K562 (cell line): ENCODE results near the gene HGS. TPM values are rescaled to one million over a fixed set of nuclear protein-coding genes. Genes with fewer than 3 reads are reported as not detected.

Experiments used
- CEBPZ ChIP-seq: fragments of 150-350 bp; IDR thresholded peaks from 2 replicates; pipeline ENCODE4 v1.6.1; 2014; ENCODE audit warnings: low read depth, mild to moderate bottlenecking, low read length, borderline replicate concordance
- E4F1 ChIP-seq: fragments of 250-450 bp; sonication (Bioruptor Pico); IDR thresholded peaks from 2 replicates; pipeline ENCODE4 v1.5.0; 2021; ENCODE audit warnings: mild to moderate bottlenecking, borderline replicate concordance
- ELK1 ChIP-seq: sonication (generic); formaldehyde crosslinking; IDR thresholded peaks from 2 replicates; pipeline ENCODE4 v1.8.1; 2022; ENCODE audit warnings: missing genetic modification reagents
- ETV5 ChIP-seq: sonication (generic); formaldehyde crosslinking; IDR thresholded peaks from 2 replicates; pipeline ENCODE4 v1.4.0; 2020; ENCODE audit warnings: low read depth, mild to moderate bottlenecking, missing genetic modification reagents
- GABPB2 ChIP-seq: fragments of 250-450 bp; sonication (Bioruptor Pico); conservative IDR thresholded peaks from 2 replicates; pipeline ENCODE4 v1.5.1; 2021; ENCODE audit warnings: mild to moderate bottlenecking
- POLR2AphosphoS2 ChIP-seq: IDR thresholded peaks from 2 replicates; pipeline ENCODE4 v1.6.1; 2012; ENCODE audit warnings: low read length, improper control_type of control experiment
- SMC3 ChIP-seq: conservative IDR thresholded peaks from 2 replicates; pipeline ENCODE4 v1.6.1; 2011; ENCODE audit warnings: low read depth, low read length, improper control_type of control experiment; ENCODE audit not compliant: insufficient read depth
- STAT5A ChIP-seq: IDR thresholded peaks from 2 replicates; pipeline ENCODE4 v1.6.1; 2012; ENCODE audit warnings: low read length, inconsistent platforms, borderline replicate concordance
- TAF7 ChIP-seq: fragments of 450-650 bp; IDR thresholded peaks from 2 replicates; pipeline ENCODE4 v1.6.1; 2016; ENCODE audit warnings: missing genetic modification characterization, missing compliant biosample characterization
- TCF7 ChIP-seq: sonication (generic); IDR thresholded peaks from 2 replicates; pipeline ENCODE4 v1.6.1; 2016; ENCODE audit warnings: antibody characterized with exemption, borderline replicate concordance
- TEAD2 ChIP-seq: fragments of 450-650 bp; IDR thresholded peaks from 2 replicates; pipeline ENCODE4 v1.6.1; 2016; ENCODE audit warnings: missing genetic modification characterization, control low read depth, missing compliant biosample characterization
- ZBTB2 ChIP-seq: fragments of 450-650 bp; IDR thresholded peaks from 2 replicates; pipeline ENCODE4 v1.6.1; 2016; ENCODE audit warnings: antibody characterized with exemption
- ZNF280B ChIP-seq: fragments of 250-450 bp; sonication (Bioruptor Pico); IDR thresholded peaks from 2 replicates; pipeline ENCODE4 v1.5.1; 2021; ENCODE audit warnings: mild to moderate bottlenecking
- ZNF644 ChIP-seq: fragments of 200-800 bp; sonication (Bioruptor generic); IDR thresholded peaks from 2 replicates; pipeline ENCODE4 v1.6.1; 2016; ENCODE audit warnings: low read depth, missing genetic modification characterization, missing compliant biosample characterization
- polyA plus RNA-seq, 8 experiments: library from polyadenylated mRNA; depleted of rRNA in 4 of 8; stranded (reverse) in 5 of 8; unstranded in 3 of 8; fragments of >200 nt; fragmentation: Nextera tagmentation in 2 of 8; fragmentation: Illumina TruSeq in 1 of 8; extraction: Ambion mirVana in 2 of 8; extraction: Trizol in 1 of 8; gene quantifications; 2 replicates each; pipeline versions ENCODE4 v1.2.1 to v1.2.3, GENCODE V29; 2011 to 2014; ENCODE audit warnings: inconsistent platforms in 1 of 8, missing spikeins in 1 of 8
- total RNA-seq, 7 experiments: library from RNA; depleted of rRNA in 6 of 7; stranded (reverse); fragments of >200 nt in 6 of 7; fragmentation: Illumina TruSeq in 2 of 7; extraction: Trizol in 2 of 7; gene quantifications; 2 replicates each; pipeline versions ENCODE4 v1.2.1 to v1.2.3, GENCODE V29; 2011 to 2021; ENCODE audit warnings: low replicate concordance in 1 of 7

Gene HGS
- total and polyA plus RNA-seq, 9 of the 15 experiments (the other 6 are each of a cell fraction or from before 2014, with no cell fraction given) = 3.9 to 176 (median 77.1) TPM

- no peak for TF ChIP-seq ZNF280B (CRISPR knock-in tag)
- TF ChIP-seq ZBTB2 = peak; percentile 94
- no peak for TF ChIP-seq ZNF644
- no peak for TF ChIP-seq ELK1 (CRISPR knock-in tag)
- no peak for TF ChIP-seq TAF7
- peak; percentile 73 for TF ChIP-seq TEAD2 (tag)
- TF ChIP-seq POLR2AphosphoS2 = no peak
- no peak for TF ChIP-seq TCF7
- no peak for TF ChIP-seq E4F1
- 0 out of 2 replicates have a peak, but pooled peaks have one; percentile 25 for TF ChIP-seq ETV5
- TF ChIP-seq SMC3 = no peak
- TF ChIP-seq GABPB2 = no peak
- peak; percentile 61; the same call in 1 of the 2 replicates for TF ChIP-seq CEBPZ
- no peak for TF ChIP-seq STAT5A
Observed at GRCh38 chr17:81683584-81684441, at the start of gene HGS, which contains the start of gene ARL16 (continued).
